NCI-H187 (cell line): ENCODE data around the gene CTNNA2.
A peak's percentile ranks its signal among the peaks of the same experiment; 100 is the strongest.

Experiments
- DNase-seq, 2 experiments: peaks; one replicate each; lab custom pipeline; 2025; lab: John Stamatoyannopoulos, UW

The CTNNA2 gene

GRCh38 chr2:80288576-80288975, 775.7 kb downstream of the CTNNA2 start:
- DNase-seq: no peak

- no peak for DNase-seq
Observed at GRCh38 chr2:80291656-80292055, 778.8 kb downstream of the CTNNA2 start.

DNA sequence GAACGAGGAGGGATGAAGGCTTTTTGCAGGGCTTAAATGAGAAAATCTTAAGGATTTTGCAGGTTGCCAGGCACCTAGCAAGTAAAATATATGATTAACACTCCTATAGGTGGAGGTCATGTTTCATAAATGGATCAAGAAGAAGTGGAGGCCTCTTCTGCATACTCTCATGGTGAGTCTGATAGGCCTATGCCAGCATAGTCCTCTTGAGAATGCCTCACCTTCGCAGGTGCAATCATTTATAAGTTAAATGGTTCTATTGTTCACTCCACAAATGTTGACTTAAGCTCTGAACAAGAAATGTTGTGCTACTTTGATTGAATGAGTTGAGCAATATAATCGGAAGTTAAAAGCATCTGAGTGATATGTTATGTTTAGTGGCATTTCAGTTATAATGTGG, 779.6 kb downstream of the CTNNA2 start:
- DNase-seq: peak in 1 of 2 experiments; percentile 29

GRCh38 chr2:80293039-80293438, 780.2 kb downstream of the CTNNA2 start:
- DNase-seq: no peak

DNA sequence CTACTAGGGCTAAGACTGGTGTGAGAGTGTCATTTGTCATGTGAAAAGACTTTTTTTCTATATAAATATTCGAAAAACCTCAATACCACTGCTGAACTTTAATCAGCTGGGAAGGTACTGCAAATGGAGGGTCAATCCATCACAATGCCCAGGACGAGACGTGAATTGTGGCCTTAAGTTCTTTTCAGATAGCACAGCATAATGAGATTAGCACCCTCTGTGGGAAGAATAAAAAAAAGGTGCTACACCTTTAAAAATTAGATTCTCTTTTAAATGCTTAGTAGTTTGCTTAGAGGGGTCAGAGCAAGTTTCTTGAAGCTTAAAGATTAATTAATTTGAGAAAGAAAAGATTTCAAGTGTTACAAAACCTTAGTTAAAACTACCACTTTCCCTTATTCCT, 786.1 kb downstream of the CTNNA2 start:
- no peak for DNase-seq

- no peak for DNase-seq
Observed at GRCh38 chr2:80299661-80300060, 786.8 kb downstream of the CTNNA2 start.

DNA sequence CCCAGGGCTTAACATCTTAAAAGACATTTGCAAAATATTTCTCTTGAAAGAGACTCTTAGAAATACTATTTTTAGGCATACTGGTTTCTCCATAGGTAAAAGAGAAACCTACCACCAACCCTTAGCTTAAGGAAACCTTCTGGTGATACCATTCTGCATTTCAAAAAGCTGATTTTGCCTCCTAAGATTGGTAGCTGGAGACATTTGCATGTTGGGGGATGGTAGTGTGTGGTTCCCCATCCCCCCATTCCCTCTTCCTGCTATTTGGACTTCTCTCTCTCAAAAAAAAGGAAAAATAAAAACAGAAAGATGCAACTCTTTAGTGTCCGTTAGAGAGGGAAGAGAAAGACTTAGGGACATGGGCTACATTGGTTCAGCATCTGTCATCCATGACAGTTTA, 787.5 kb downstream of the CTNNA2 start:
- no peak for DNase-seq

DNA sequence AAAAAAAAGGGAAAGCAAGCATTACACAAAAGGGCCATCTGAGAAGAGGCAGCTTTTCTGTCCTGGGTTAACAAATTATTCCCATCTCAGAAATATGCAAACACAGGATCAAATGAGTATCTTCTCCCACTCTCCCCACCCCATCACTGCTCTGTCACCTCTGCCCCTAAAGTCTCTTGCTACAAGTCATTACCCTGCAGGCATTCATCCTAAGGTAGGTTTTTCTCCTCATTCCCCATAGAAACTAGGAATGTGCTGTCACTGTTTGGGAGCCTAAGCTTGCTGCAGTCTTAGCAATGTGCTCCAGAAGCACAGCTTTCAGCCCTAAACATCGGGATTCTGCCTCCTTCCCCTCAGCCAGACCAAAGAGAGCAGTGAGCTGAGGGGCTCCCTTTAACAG, 788.1 kb downstream of the CTNNA2 start:
- DNase-seq: no peak

GRCh38 chr2:80302001-80302313, 789.1 kb downstream of the CTNNA2 start:
- DNase-seq: no peak

GRCh38 chr2:80302314-80303005, 789.6 kb downstream of the CTNNA2 start:
- no peak for DNase-seq

GRCh38 chr2:80303006-80303908, 790.4 kb downstream of the CTNNA2 start:
- no peak for DNase-seq

GRCh38 chr2:80303909-80304837, 791.3 kb downstream of the CTNNA2 start, which contains the start of gene LRRTM1:
Gene LRRTM1 (minus strand): TSS chr2:80304752. CDS start chr2:80303819, 933 bp downstream.
- no peak for DNase-seq

GRCh38 chr2:80311304-80311703, 798.5 kb downstream of the CTNNA2 start:
- DNase-seq: no peak

DNA sequence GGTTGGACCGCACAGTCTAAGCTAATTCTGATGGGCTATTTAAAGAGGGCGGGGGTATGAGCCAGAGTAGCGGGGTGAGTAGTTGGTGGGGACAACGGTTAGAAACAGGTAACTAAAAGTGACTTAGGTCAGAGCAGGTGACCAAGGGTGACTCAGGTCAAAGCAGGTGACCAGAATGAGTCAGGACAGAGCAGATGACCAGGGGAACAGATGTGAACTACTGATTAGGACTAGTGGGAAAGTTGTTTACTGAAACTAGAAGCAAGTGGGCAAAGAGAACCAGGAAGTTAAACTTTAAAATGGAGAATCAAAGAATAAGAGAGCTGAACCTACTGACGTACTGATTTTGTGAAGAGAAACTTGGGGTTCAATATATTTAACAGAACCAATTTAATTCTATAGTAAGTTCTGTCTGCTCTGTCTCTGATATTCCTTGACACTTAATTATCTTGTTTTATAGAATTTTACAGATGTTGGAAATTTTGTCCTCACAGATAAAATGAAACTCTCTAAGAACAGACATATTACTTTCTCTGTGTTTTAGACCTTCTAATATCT, 799.5 kb downstream of the CTNNA2 start:
- DNase-seq: no peak

DNA sequence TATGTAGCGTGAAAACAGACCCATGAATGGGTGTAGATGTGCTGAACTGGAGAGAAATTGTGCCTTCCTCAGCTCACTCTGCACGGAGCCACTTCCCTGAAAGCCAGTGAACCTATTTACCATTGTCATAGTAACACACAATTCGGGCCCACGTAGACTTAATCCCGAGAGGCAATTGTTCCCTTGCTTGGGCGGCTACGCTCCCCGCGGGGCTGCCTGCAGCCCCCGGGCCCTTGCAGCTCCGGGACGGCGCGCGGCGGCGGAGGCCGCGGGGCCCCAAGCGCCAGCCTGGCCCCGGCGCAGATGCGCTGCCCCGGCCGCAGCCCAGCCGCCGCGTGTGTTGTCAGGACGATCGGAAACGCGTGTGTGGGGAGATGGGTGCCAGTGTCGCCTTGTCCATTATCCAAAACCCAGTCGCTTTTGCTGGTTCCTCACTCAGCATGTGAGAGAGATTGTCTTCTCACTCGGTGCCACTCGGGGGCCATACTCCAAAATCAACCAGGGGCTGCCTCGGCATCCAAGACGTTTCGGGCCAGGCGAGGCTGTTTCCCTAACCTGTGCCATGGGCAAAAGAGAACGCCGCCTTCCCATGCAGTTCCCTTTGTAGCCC, 809.6 kb downstream of the CTNNA2 start:
- no peak for DNase-seq

DNA sequence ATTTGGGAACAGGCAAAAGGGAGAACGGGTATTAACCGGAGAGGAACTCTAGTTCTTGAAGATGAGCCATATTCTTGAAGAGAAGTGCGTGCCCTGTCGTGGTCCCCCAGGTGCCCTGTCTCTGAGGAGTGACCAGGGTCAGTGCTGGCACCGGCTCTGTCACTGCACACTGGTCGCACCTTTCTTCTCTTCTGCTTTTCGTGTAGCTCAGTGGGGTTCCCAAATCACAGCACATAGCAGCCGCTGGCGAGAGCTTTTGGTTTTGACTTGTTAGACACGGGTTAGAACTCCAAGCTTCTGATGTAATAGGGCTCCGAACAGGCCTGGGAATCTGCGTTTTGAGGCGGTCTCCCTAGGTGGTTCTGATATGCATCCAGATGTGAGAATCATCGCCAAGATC, 810.1 kb downstream of the CTNNA2 start:
- DNase-seq: no peak

GRCh38 chr2:80323610-80324009, 810.8 kb downstream of the CTNNA2 start:
- no peak for DNase-seq

- no peak for DNase-seq
Observed at GRCh38 chr2:80324525-80324924, 811.7 kb downstream of the CTNNA2 start.

DNA sequence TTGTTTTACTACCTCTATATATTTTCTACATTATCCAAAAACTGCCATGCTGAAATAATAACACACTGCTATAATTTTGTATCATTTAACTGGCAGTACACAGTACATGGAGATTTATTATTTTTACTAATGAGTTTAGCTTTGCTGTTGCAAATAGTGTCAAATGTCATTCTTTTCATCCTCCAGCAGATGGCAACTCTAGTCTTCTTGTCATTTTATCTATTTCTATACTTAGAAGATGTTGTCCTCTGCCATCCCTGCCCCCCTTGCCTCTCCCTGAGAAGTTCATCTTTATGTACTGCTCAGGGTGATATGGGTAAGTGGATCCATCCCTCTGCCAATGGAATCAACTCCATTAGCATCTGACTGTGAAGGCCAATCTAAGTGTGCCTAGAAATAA, 813.4 kb downstream of the CTNNA2 start:
- no peak for DNase-seq

- DNase-seq: no peak
Observed at GRCh38 chr2:80326861-80327260, 814.0 kb downstream of the CTNNA2 start.

- DNase-seq: no peak
Observed at GRCh38 chr2:80328159-80328571, 815.3 kb downstream of the CTNNA2 start.

DNA sequence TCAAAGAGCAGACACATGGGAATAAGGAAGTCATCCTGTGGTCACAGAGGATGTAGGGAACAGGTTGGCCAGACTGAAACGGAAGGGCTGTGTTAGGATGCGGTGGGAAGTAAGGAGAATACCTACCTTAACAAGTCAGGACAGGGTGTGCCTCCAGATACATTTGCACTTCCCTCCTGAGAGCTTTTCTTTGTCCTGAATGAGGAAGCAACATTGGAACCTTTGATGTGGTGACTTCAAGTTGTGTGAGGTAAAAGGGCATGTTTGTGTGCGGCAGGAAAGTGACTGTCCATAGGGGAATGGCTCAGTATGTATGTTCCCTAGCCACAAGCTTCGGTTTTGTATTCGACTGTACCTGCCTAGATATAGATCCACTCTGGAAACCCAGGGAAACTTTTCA, 816.6 kb downstream of the CTNNA2 start:
- DNase-seq: no peak
